DND-41 (cell line): ENCODE results near the gene MRPL36.

Experiments used
- ATAC-seq: fragments of 200-7000 bp; cut with Tn5 transposase; 3 replicates; pipeline ENCODE4 v1.9.1; 2021; ENCODE audit warnings: low read depth; ENCODE audit not compliant: insufficient read depth
- DNase-seq: peaks from one replicate; pipeline ENCODE4 v3.0.0-alpha.2; 2020
- H2AFZ ChIP-seq: 2 replicates; pipeline ENCODE4 v1.6.0; 2012; ENCODE audit warnings: low read depth, low read length
- H3K27ac ChIP-seq: 2 replicates; pipeline ENCODE4 v1.5.1; 2012; ENCODE audit warnings: low read length, inconsistent platforms
- H3K27me3 ChIP-seq: fragments of 200-600 bp; sonication (generic); 2 replicates; pipeline ENCODE4 v1.6.0; 2012; ENCODE audit warnings: low read length, mild to moderate bottlenecking, inconsistent platforms; ENCODE audit not compliant: insufficient read depth, poor library complexity
- H3K36me3 ChIP-seq: 2 replicates; pipeline ENCODE4 v1.5.1; 2012; ENCODE audit warnings: low read length, inconsistent platforms; ENCODE audit not compliant: insufficient read depth
- H3K4me1 ChIP-seq: 2 replicates; pipeline ENCODE4 v1.5.1; 2012; ENCODE audit warnings: mild to moderate bottlenecking, low read length; ENCODE audit not compliant: insufficient read depth
- H3K4me2 ChIP-seq: 2 replicates; pipeline ENCODE4 v1.6.0; 2012; ENCODE audit warnings: mild to moderate bottlenecking, moderate library complexity, low read length, inconsistent platforms; ENCODE audit not compliant: insufficient read depth
- H3K4me3 ChIP-seq, 2 experiments: fragments of 200-600 bp in 1 of 2; shearing (Covaris generic) in 1 of 2; 2 replicates each; pipeline ENCODE4 v1.5.1; 2012 to 2016; ENCODE audit warnings: inconsistent platforms in 2 of 2, low read length in 2 of 2, mild to moderate bottlenecking in 2 of 2, low read depth in 1 of 2, moderate library complexity in 1 of 2
- H3K79me2 ChIP-seq: 2 replicates; pipeline ENCODE4 v1.6.0; 2012; ENCODE audit warnings: low read length, inconsistent platforms; ENCODE audit not compliant: insufficient read depth
- H3K9ac ChIP-seq: 2 replicates; pipeline ENCODE4 v1.6.0; 2012; ENCODE audit warnings: low read depth, mild to moderate bottlenecking, inconsistent platforms, low read length, moderate library complexity
- H3K9me3 ChIP-seq: 2 replicates; pipeline ENCODE4 v1.5.1; 2012; ENCODE audit warnings: low read length, moderate library complexity, mild to moderate bottlenecking, inconsistent platforms; ENCODE audit not compliant: insufficient read depth, severe bottlenecking
- H4K20me1 ChIP-seq: 2 replicates; pipeline ENCODE4 v1.6.0; 2012; ENCODE audit warnings: low read length; ENCODE audit not compliant: insufficient read depth
- CTCF ChIP-seq: IDR thresholded peaks from 2 replicates; pipeline ENCODE4 v1.5.1; 2012; ENCODE audit warnings: borderline replicate concordance, low read length, moderate library complexity, mild to moderate bottlenecking; ENCODE audit not compliant: poor library complexity, severe bottlenecking; ENCODE audit errors: extremely low read depth
- EZH2 ChIP-seq: IDR thresholded peaks from 3 replicates; pipeline ENCODE4 v1.6.1; 2012; ENCODE audit warnings: borderline replicate concordance, low read depth, mild to moderate bottlenecking, moderate library complexity, low read length, inconsistent platforms; ENCODE audit not compliant: severe bottlenecking

Gene MRPL36

GRCh38 chr5:1760656-1761452 lies 38.8 kb downstream of the MRPL36 start:
- no peak overlapping the region for H2AFZ ChIP-seq
- TF ChIP-seq CTCF = no peak
- TF ChIP-seq EZH2 = no peak
- no peaks in the 10 kb centered on the region for H3K27me3 ChIP-seq
- no peak overlapping the region for H3K4me3 ChIP-seq
- no peaks in the 10 kb centered on the region for H3K36me3 ChIP-seq
- ATAC-seq (no peak), DNase-seq (no peak)
- no peaks in the 10 kb centered on the region for H3K79me2 ChIP-seq
- H3K27ac ChIP-seq = no peak overlapping the region
- no peak overlapping the region for H3K9ac ChIP-seq
- no peaks in the 10 kb centered on the region for H4K20me1 ChIP-seq
- no peaks in the 10 kb centered on the region for H3K4me1 ChIP-seq
- peaks cover 3% of the 10 kb centered on the region for H3K9me3 ChIP-seq
- no peak overlapping the region for H3K4me2 ChIP-seq

GRCh38 chr5:1760231-1760630 lies 39.4 kb downstream of the MRPL36 start:
- H2AFZ ChIP-seq = no peak overlapping the region
- no peak for ATAC-seq
- H3K9ac ChIP-seq = no peak overlapping the region
- no peak overlapping the region for H3K27ac ChIP-seq
- no peak for TF ChIP-seq EZH2
- TF ChIP-seq CTCF = no peak
- H3K4me3 ChIP-seq = no peak overlapping the region
- no peak for DNase-seq
- no peak overlapping the region for H3K4me2 ChIP-seq
- H4K20me1 ChIP-seq = no peaks in the 10 kb centered on the region
- no peaks in the 10 kb centered on the region for H3K36me3 ChIP-seq
- no peaks in the 10 kb centered on the region for H3K79me2 ChIP-seq
- H3K4me1 ChIP-seq = no peaks in the 10 kb centered on the region
- H3K9me3 ChIP-seq = peaks cover 3% of the 10 kb centered on the region
- no peaks in the 10 kb centered on the region for H3K27me3 ChIP-seq

DNA sequence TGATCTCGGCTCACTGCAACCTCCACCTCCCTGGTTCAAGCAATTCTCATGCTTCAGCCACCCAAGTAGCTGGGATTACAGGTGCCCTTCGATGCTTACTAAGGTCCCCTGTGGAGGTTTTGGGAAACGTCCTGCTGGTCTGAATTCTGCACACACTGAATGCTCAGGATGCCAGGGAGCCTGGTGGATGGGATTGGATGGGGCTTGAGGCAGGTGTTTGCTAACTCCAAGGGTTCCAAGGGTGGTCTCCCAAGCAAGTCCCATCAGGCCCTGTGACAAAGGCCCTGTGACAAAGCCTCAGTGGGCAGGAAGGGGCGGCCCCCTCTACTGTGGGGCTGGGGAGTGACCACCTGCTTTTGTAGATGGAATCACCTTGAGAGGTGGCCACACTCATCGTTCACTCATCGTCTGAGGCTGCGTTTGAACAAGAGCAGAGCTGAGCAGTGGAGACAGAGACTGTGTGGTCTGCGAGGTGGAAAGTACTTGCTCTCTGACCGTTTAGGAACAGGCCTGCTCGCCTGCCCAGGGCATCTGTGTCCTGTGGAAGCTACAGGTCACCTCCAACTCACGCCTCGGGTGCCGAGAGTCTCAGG lies 40.2 kb downstream of the MRPL36 start:
- no peaks in the 10 kb centered on the region for H3K79me2 ChIP-seq
- no peak overlapping the region for H2AFZ ChIP-seq
- TF ChIP-seq EZH2 (no peak), CTCF (no peak)
- no peak for DNase-seq
- no peak overlapping the region for H3K27ac ChIP-seq
- peaks cover 3% of the 10 kb centered on the region for H3K9me3 ChIP-seq
- H3K4me2 ChIP-seq = no peak overlapping the region
- no peaks in the 10 kb centered on the region for H3K4me1 ChIP-seq
- no peaks in the 10 kb centered on the region for H3K27me3 ChIP-seq
- H3K9ac ChIP-seq = no peak overlapping the region
- H3K36me3 ChIP-seq = no peaks in the 10 kb centered on the region
- no peak overlapping the region for H3K4me3 ChIP-seq
- no peak for ATAC-seq
- H4K20me1 ChIP-seq = no peaks in the 10 kb centered on the region
